MM.1S (cell line): Measurements from ENCODE around the gene ATL2.

Experiments
- CTCF ChIP-seq: fragments of 300-600 bp; sonication (generic); IDR thresholded peaks from 2 replicates; pipeline ENCODE4 v1.5.1; 2016; ENCODE audit warnings: antibody characterized with exemption, low read length, mixed read lengths
- EZH2 ChIP-seq: fragments of 300-600 bp; sonication (generic); optimal IDR thresholded peaks from 2 replicates; pipeline ENCODE3; 2017; ENCODE audit warnings: low read depth, mild to moderate bottlenecking, antibody characterized with exemption, low read length, mixed read lengths
- EZH2phosphoT487 ChIP-seq: fragments of 300-600 bp; sonication (generic); IDR thresholded peaks from 2 replicates; pipeline ENCODE4 v1.6.1; 2018; ENCODE audit warnings: antibody characterized with exemption, low read length

GRCh38 chr2:38374984-38375383 lies 2.1 kb downstream of the ATL2 start:
- TF ChIP-seq CTCF, result no peak
- no peak for TF ChIP-seq EZH2phosphoT487
- no peak for TF ChIP-seq EZH2
